GM23248 (cell line): ENCODE results near the gene GABRR2. TPM values are rescaled to one million over a fixed set of nuclear protein-coding genes. Genes with fewer than 3 reads are reported as not detected.

Experiments used
- DNase-seq: peaks from one replicate; pipeline ENCODE4 v3.0.0-alpha.2; 2015
- H2AFZ ChIP-seq: fragments of 200-600 bp; sonication (generic); 2 replicates; pipeline ENCODE4 v1.6.1; 2016; ENCODE audit warnings: antibody characterized with exemption
- H3F3A ChIP-seq: fragments of 200-600 bp; sonication (generic); 2 replicates; pipeline ENCODE4 v1.6.1; 2016; ENCODE audit warnings: mild to moderate bottlenecking, antibody characterized with exemption, mixed run types; ENCODE audit not compliant: insufficient read depth
- H3K27ac ChIP-seq: fragments of 200-600 bp; sonication (generic); 2 replicates; pipeline ENCODE4 v1.5.1; 2016; ENCODE audit warnings: mild to moderate bottlenecking
- H3K27me3 ChIP-seq: fragments of 200-600 bp; sonication (generic); replicated peaks from 2 replicates; pipeline ENCODE4 v1.6.1; 2016; ENCODE audit warnings: mild to moderate bottlenecking; ENCODE audit not compliant: insufficient read depth
- H3K36me3 ChIP-seq: fragments of 200-600 bp; sonication (generic); 2 replicates; pipeline ENCODE4 v1.6.1; 2016; ENCODE audit warnings: low read depth, mild to moderate bottlenecking
- H3K4me1 ChIP-seq: fragments of 200-600 bp; sonication (generic); 2 replicates; pipeline ENCODE4 v1.6.1; 2016; ENCODE audit warnings: mild to moderate bottlenecking; ENCODE audit not compliant: insufficient read depth
- H3K4me2 ChIP-seq: fragments of 200-600 bp; sonication (generic); one replicate; pipeline ENCODE4 v1.6.1; 2016; ENCODE audit warnings: mild to moderate bottlenecking; ENCODE audit not compliant: unreplicated experiment
- H3K4me3 ChIP-seq: fragments of 200-600 bp; sonication (generic); 2 replicates; pipeline ENCODE4 v1.5.1; 2016; ENCODE audit warnings: mild to moderate bottlenecking
- H3K79me2 ChIP-seq: fragments of 200-600 bp; sonication (generic); 2 replicates; pipeline ENCODE4 v1.6.1; 2016; ENCODE audit warnings: mild to moderate bottlenecking; ENCODE audit not compliant: insufficient read depth
- H3K9ac ChIP-seq: fragments of 200-600 bp; sonication (generic); 2 replicates; pipeline ENCODE4 v1.6.1; 2016; ENCODE audit warnings: mild to moderate bottlenecking
- H3K9me2 ChIP-seq: fragments of 200-600 bp; sonication (generic); 2 replicates; pipeline ENCODE4 v1.6.1; 2016; ENCODE audit warnings: mixed run types, mild to moderate bottlenecking, moderate library complexity; ENCODE audit not compliant: insufficient read depth
- H3K9me3 ChIP-seq: fragments of 200-600 bp; sonication (generic); one replicate; pipeline ENCODE4 v1.6.1; 2017; ENCODE audit warnings: low read depth
- H4K20me1 ChIP-seq: fragments of 200-600 bp; sonication (generic); 2 replicates; pipeline ENCODE4 v1.6.0; 2016; ENCODE audit not compliant: insufficient read depth
- EZH2 ChIP-seq: fragments of 200-600 bp; sonication (generic); IDR thresholded peaks from 2 replicates; pipeline ENCODE4 v1.6.1; 2018; ENCODE audit warnings: antibody characterized with exemption, mild to moderate bottlenecking; ENCODE audit not compliant: insufficient read depth, poor library complexity, severe bottlenecking
- WGBS, 2 experiments: methylation state at CpG; one replicate each; pipeline ENCODE4 v1.1.6; 2015 to 2017; ENCODE audit warnings: low lambda C conversion rate in 2 of 2, low coverage in 1 of 2; ENCODE audit errors: missing lambda C conversion rate in 2 of 2; 5-methylcytosine and 5-hydroxymethylcytosine counted together
- in situ Hi-C: fragments of 300-500 bp; cut with MboI; formaldehyde crosslinking; loops from 2 replicates; pipeline ENCODE4 v1.15.0; 2020
- polyA plus RNA-seq: library from polyadenylated mRNA; unstranded; fragments of >200 nt; fragmentation: Nextera tagmentation; extraction: Ambion mirVana; gene quantifications from 2 replicates; pipeline ENCODE4 v1.2.1, GENCODE V29; 2016
- total RNA-seq: library from RNA; depleted of rRNA; stranded (reverse); fragments of >200 nt; shearing (Covaris generic); gene quantifications from 2 replicates; pipeline ENCODE4 v1.2.3, GENCODE V29; 2014; rRNA removed

GABRR2 gene
- total and polyA plus RNA-seq, 2 experiments from 2014 or later, result not detected

GRCh38 chr6:89208551-89208950 lies 106.5 kb downstream of the GABRR2 start:
- no peak for TF ChIP-seq EZH2
- H3K4me3 ChIP-seq, result no peak overlapping the region
- H3K9me2 ChIP-seq, result no peaks in the 10 kb centered on the region
- 52 to 54% methylated on average over 4 of the region's 4 CpGs for WGBS, 2 experiments
- in situ Hi-C loops, result no loop called here
- no peak overlapping the region for H3K4me2 ChIP-seq
- DNase-seq, result peak; percentile 8
- no peaks in the 10 kb centered on the region for H3F3A ChIP-seq
- no peaks in the 10 kb centered on the region for H4K20me1 ChIP-seq
- no peak overlapping the region for H3K27ac ChIP-seq
- no peak overlapping the region for H2AFZ ChIP-seq
- 0 out of 2 replicates have a peak, but pooled peaks cover 5% of the 10 kb centered on the region for H3K27me3 ChIP-seq
- no peaks in the 10 kb centered on the region for H3K79me2 ChIP-seq
- no peaks in the 10 kb centered on the region for H3K9me3 ChIP-seq
- H3K9ac ChIP-seq, result no peak overlapping the region
- H3K4me1 ChIP-seq, result no peaks in the 10 kb centered on the region
- no peaks in the 10 kb centered on the region for H3K36me3 ChIP-seq

Other genes with a start within 250 kb of the GABRR2 start
- 51.3 and 57.9 TPM in 2 replicates for gene PNRC1, start 234.5 kb downstream of the GABRR2 start, total RNA-seq
- gene PNRC1, start 234.5 kb downstream of the GABRR2 start, polyA plus RNA-seq, result 102 and 103 TPM in 2 replicates
- under 0.01 and 0.65 TPM in 2 replicates for gene SRSF12, start 197.2 kb downstream of the GABRR2 start, total RNA-seq
- gene SRSF12, start 197.2 kb downstream of the GABRR2 start, polyA plus RNA-seq, result 0.59 and 0.60 TPM in 2 replicates
- gene PM20D2, start 169.2 kb downstream of the GABRR2 start, total RNA-seq, result 3.0 and 6.8 TPM in 2 replicates
- gene PM20D2, start 169.2 kb downstream of the GABRR2 start, polyA plus RNA-seq, result 2.0 and 2.1 TPM in 2 replicates
- not detected in 2 replicates for gene GABRR1, start 97.9 kb downstream of the GABRR2 start, total RNA-seq
- not detected in 2 replicates for gene GABRR1, start 97.9 kb downstream of the GABRR2 start, polyA plus RNA-seq
- 42.9 and 43.4 TPM in 2 replicates for gene UBE2J1, start 37.4 kb upstream of the GABRR2 start, total RNA-seq
- gene UBE2J1, start 37.4 kb upstream of the GABRR2 start, polyA plus RNA-seq, result 44.5 and 44.6 TPM in 2 replicates
- gene RRAGD, start 97.0 kb upstream of the GABRR2 start, total RNA-seq, result not detected in 2 replicates
- not detected in 2 replicates for gene RRAGD, start 97.0 kb upstream of the GABRR2 start, polyA plus RNA-seq
- gene ANKRD6, start 117.9 kb upstream of the GABRR2 start, total RNA-seq, result 1.0 and 12.4 TPM in 2 replicates
- 0.54 and 0.58 TPM in 2 replicates for gene ANKRD6, start 117.9 kb upstream of the GABRR2 start, polyA plus RNA-seq